Activated CD8-positive, alpha-beta T cell treated with anti-CD3 and anti-CD28 coated beads, Interleukin-2, amount 10 ng/mL, durations not matched to agents 7 days and 5 days (primary cell): ENCODE data around the gene RXRA. TPM values are rescaled to one million over a fixed set of nuclear protein-coding genes. Genes with fewer than 3 reads are reported as not detected.

Experiments used
- ATAC-seq: fragments of 150-1000 bp; cut with Tn5 transposase; one replicate; pipeline ENCODE4 v1.10.0; 2021; ENCODE audit warnings: moderate library complexity
- CTCF ChIA-PET: fragments of 350-600 bp; sonication (Branson Sonifier 250); formaldehyde crosslinking; loops from one replicate; lab custom pipeline; 2021; ENCODE audit warnings: antibody characterized with exemption; lab: Charles Lee
- POLR2A ChIA-PET: fragments of 350-600 bp; sonication (Branson Sonifier 250); formaldehyde crosslinking; loops from one replicate; lab custom pipeline; 2021; ENCODE audit warnings: antibody characterized with exemption; lab: Charles Lee
- DNase-seq: peaks from one replicate; pipeline ENCODE4 v3.0.0-alpha.2; 2020
- H3K27ac Mint-ChIP-seq: one replicate; pipeline ENCODE4 v1.8.0; 2021; ENCODE audit warnings: mild to moderate bottlenecking, mixed read lengths
- H3K27me3 Mint-ChIP-seq: one replicate; pipeline ENCODE4 v1.8.0; 2021; ENCODE audit warnings: low read depth, mixed read lengths
- H3K36me3 Mint-ChIP-seq: one replicate; pipeline ENCODE4 v1.8.0; 2021; ENCODE audit warnings: low read depth, mixed read lengths
- H3K4me1 Mint-ChIP-seq: one replicate; pipeline ENCODE4 v1.8.0; 2021; ENCODE audit warnings: low read depth, mixed read lengths
- H3K4me3 Mint-ChIP-seq: one replicate; pipeline ENCODE4 v1.8.0; 2021; ENCODE audit warnings: mild to moderate bottlenecking, mixed read lengths
- H3K9me3 Mint-ChIP-seq: one replicate; pipeline ENCODE4 v1.8.0; 2022; ENCODE audit warnings: mixed read lengths; ENCODE audit not compliant: insufficient read depth
- total RNA-seq, 2 experiments: library from RNA; stranded (reverse); gene quantifications; one replicate each; pipeline ENCODE4 v1.2.3, GENCODE V29; 2021

Gene RXRA
- total RNA-seq, 2 experiments from 2014 or later: 3.8 to 4.2 TPM

GRCh38 chr9:134322781-134323241, 3.4 kb upstream of the RXRA start:
- POLR2A ChIA-PET: no interaction called here
- ATAC-seq (no peak), DNase-seq (no peak)
- Mint-ChIP-seq H3K4me3 (no peak overlapping the region), H3K27ac (no peak overlapping the region), H3K27me3 (peaks cover 31% of the 10 kb centered on the region), H3K36me3 (no peaks in the 10 kb centered on the region), H3K4me1 (peaks cover 3% of the 10 kb centered on the region), H3K9me3 (no peaks in the 10 kb centered on the region)
- CTCF ChIA-PET: interaction anchor here (0.9 kb wide), 1 partner anchor 71 kb away, joined by 3 read pairs; no protein-coding TSS in a partner anchor

- no peak for ATAC-seq
- no peak for DNase-seq
- H3K9me3 Mint-ChIP-seq: no peaks in the 10 kb centered on the region
- ChIA-PET CTCF (no interaction called here), POLR2A (no interaction called here)
- H3K36me3 Mint-ChIP-seq: no peaks in the 10 kb centered on the region
- no peak overlapping the region for H3K4me3 Mint-ChIP-seq
- peaks cover 3% of the 10 kb centered on the region for H3K4me1 Mint-ChIP-seq
- peaks cover 37% of the 10 kb centered on the region for H3K27me3 Mint-ChIP-seq
- no peak overlapping the region for H3K27ac Mint-ChIP-seq
Observed at GRCh38 chr9:134323741-134324358, 2.4 kb upstream of the RXRA start.

- peaks cover 37% of the 10 kb centered on the region for H3K27me3 Mint-ChIP-seq
- H3K36me3 Mint-ChIP-seq: no peaks in the 10 kb centered on the region
- H3K4me3 Mint-ChIP-seq: peak overlapping the region; percentile 28
- H3K9me3 Mint-ChIP-seq: no peaks in the 10 kb centered on the region
- H3K4me1 Mint-ChIP-seq: peaks cover 3% of the 10 kb centered on the region
- no peak for DNase-seq
- H3K27ac Mint-ChIP-seq: no peak overlapping the region
- CTCF ChIA-PET: no interaction called here
- ATAC-seq: no peak
- POLR2A ChIA-PET: no interaction called here
Observed at GRCh38 chr9:134324359-134325095, 1.7 kb upstream of the RXRA start.

GRCh38 chr9:134325096-134325812, 1.0 kb upstream of the RXRA start:
- CTCF ChIA-PET: no interaction called here
- DNase-seq: no peak
- H3K4me1 Mint-ChIP-seq: peaks cover 3% of the 10 kb centered on the region
- peak overlapping the region; percentile 50 for H3K4me3 Mint-ChIP-seq
- no peaks in the 10 kb centered on the region for H3K9me3 Mint-ChIP-seq
- H3K27me3 Mint-ChIP-seq: peaks cover 37% of the 10 kb centered on the region
- H3K36me3 Mint-ChIP-seq: no peaks in the 10 kb centered on the region
- POLR2A ChIA-PET: no interaction called here
- H3K27ac Mint-ChIP-seq: no peak overlapping the region
- peak; percentile 22 for ATAC-seq

- no peak overlapping the region for H3K27ac Mint-ChIP-seq
- ChIA-PET CTCF (interaction anchor here (1.2 kb wide), 1 partner anchor 122 kb away, joined by 3 read pairs; no protein-coding TSS in a partner anchor), POLR2A (no interaction called here)
- peaks cover 35% of the 10 kb centered on the region for H3K27me3 Mint-ChIP-seq
- peaks cover 3% of the 10 kb centered on the region for H3K4me1 Mint-ChIP-seq
- ATAC-seq (no peak), DNase-seq (no peak)
- peak overlapping the region; percentile 15 for H3K4me3 Mint-ChIP-seq
- H3K36me3 Mint-ChIP-seq: no peaks in the 10 kb centered on the region
- H3K9me3 Mint-ChIP-seq: no peaks in the 10 kb centered on the region
Observed at GRCh38 chr9:134326724-134327601, 708 bp downstream of the RXRA start.

GRCh38 chr9:134327671-134328231, 1.5 kb downstream of the RXRA start:
- Mint-ChIP-seq H3K36me3 (no peaks in the 10 kb centered on the region), H3K4me3 (no peak overlapping the region)
- CTCF ChIA-PET: interaction anchor here (1.2 kb wide), 1 partner anchor 121 kb away, joined by 3 read pairs; no protein-coding TSS in a partner anchor

GRCh38 chr9:134328341-134328840, 2.1 kb downstream of the RXRA start:
- ATAC-seq: no peak
- POLR2A ChIA-PET: no interaction called here
- no peak overlapping the region for H3K4me3 Mint-ChIP-seq
- CTCF ChIA-PET: interaction anchor here (0.7 to 1.2 kb wide), 2 partner anchors 16 to 121 kb away, joined by 3 read pairs; no protein-coding TSS in a partner anchor
- no peaks in the 10 kb centered on the region for H3K36me3 Mint-ChIP-seq
- no peak overlapping the region for H3K27ac Mint-ChIP-seq
- DNase-seq: no peak
- H3K4me1 Mint-ChIP-seq: peaks cover 3% of the 10 kb centered on the region
- no peaks in the 10 kb centered on the region for H3K9me3 Mint-ChIP-seq
- H3K27me3 Mint-ChIP-seq: peaks cover 32% of the 10 kb centered on the region

More at GRCh38 chr9:134327671-134328231, 1.5 kb downstream of the RXRA start:
- H3K9me3 Mint-ChIP-seq: no peaks in the 10 kb centered on the region
- no peak overlapping the region for H3K27ac Mint-ChIP-seq
- peaks cover 3% of the 10 kb centered on the region for H3K4me1 Mint-ChIP-seq
- DNase-seq (no peak), ATAC-seq (no peak)
- POLR2A ChIA-PET: no interaction called here
- peaks cover 34% of the 10 kb centered on the region for H3K27me3 Mint-ChIP-seq

GRCh38 chr9:134328841-134329575, 2.8 kb downstream of the RXRA start:
- peaks cover 3% of the 10 kb centered on the region for H3K4me1 Mint-ChIP-seq
- H3K4me3 Mint-ChIP-seq: no peak overlapping the region
- no peaks in the 10 kb centered on the region for H3K9me3 Mint-ChIP-seq
- H3K36me3 Mint-ChIP-seq: no peaks in the 10 kb centered on the region
- DNase-seq (no peak), ATAC-seq (no peak)
- H3K27me3 Mint-ChIP-seq: peaks cover 26% of the 10 kb centered on the region
- CTCF ChIA-PET: interaction anchor here (0.7 kb wide), 1 partner anchor 15 kb away, joined by 3 read pairs; no protein-coding TSS in a partner anchor
- POLR2A ChIA-PET: no interaction called here
- H3K27ac Mint-ChIP-seq: no peak overlapping the region

GRCh38 chr9:134329576-134329855, 3.3 kb downstream of the RXRA start:
- no peaks in the 10 kb centered on the region for H3K36me3 Mint-ChIP-seq
- no peak overlapping the region for H3K27ac Mint-ChIP-seq
- H3K9me3 Mint-ChIP-seq: no peaks in the 10 kb centered on the region
- ATAC-seq (no peak), DNase-seq (no peak)
- H3K4me3 Mint-ChIP-seq: no peak overlapping the region
- CTCF ChIA-PET: no interaction called here
- peaks cover 2% of the 10 kb centered on the region for H3K4me1 Mint-ChIP-seq
- peaks cover 21% of the 10 kb centered on the region for H3K27me3 Mint-ChIP-seq
- POLR2A ChIA-PET: no interaction called here

GRCh38 chr9:134329886-134330285, 3.6 kb downstream of the RXRA start:
- H3K27ac Mint-ChIP-seq: no peak overlapping the region

More at GRCh38 chr9:134329886-134330285, 3.6 kb downstream of the RXRA start:
- ATAC-seq (no peak), DNase-seq (no peak)
- Mint-ChIP-seq H3K36me3 (no peaks in the 10 kb centered on the region), H3K27me3 (peaks cover 18% of the 10 kb centered on the region), H3K4me3 (no peak overlapping the region), H3K9me3 (no peaks in the 10 kb centered on the region), H3K4me1 (no peaks in the 10 kb centered on the region)
- ChIA-PET POLR2A (no interaction called here), CTCF (no interaction called here)
